GM12872 (cell line): ENCODE measurements around the gene PARVG.

Experiments used
- CTCF ChIP-seq: IDR thresholded peaks from 3 replicates; pipeline ENCODE4 v1.5.1; 2011; ENCODE audit warnings: low read depth, mild to moderate bottlenecking, low read length, moderate library complexity; ENCODE audit not compliant: insufficient read depth

The PARVG gene

GRCh38 chr22:44145544-44145943 is 35.2 kb upstream of the PARVG start:
- TF ChIP-seq CTCF: no peak

GRCh38 chr22:44146088-44146861 is 34.5 kb upstream of the PARVG start:
- no peak for TF ChIP-seq CTCF

GRCh38 chr22:44147008-44147645 is 33.6 kb upstream of the PARVG start:
- no peak for TF ChIP-seq CTCF

GRCh38 chr22:44147821-44148574 is 32.7 kb upstream of the PARVG start:
- no peak for TF ChIP-seq CTCF

- no peak for TF ChIP-seq CTCF
Observed at GRCh38 chr22:44151676-44152075, 29.0 kb upstream of the PARVG start.

GRCh38 chr22:44153710-44154109 is 27.0 kb upstream of the PARVG start:
- no peak for TF ChIP-seq CTCF

- no peak for TF ChIP-seq CTCF
Observed at GRCh38 chr22:44154436-44154942, 26.2 kb upstream of the PARVG start.
